Measurements from ENCODE around the gene DNMT3L. TPM values are rescaled to one million over a fixed set of nuclear protein-coding genes. Genes with fewer than 3 reads are reported as not detected.

The DNMT3L gene
- total and polyA plus RNA-seq, 4 donors, result 0.18 to 0.99 (median 0.25) TPM; not detected in 1

- 90% methylated on average over 24 of the region's 24 CpGs for WGBS
- Histone ChIP-seq H3K4me3 (ENCODE audit: low read depth in 1 of 3, low read length in 3 of 3) (no peak overlapping the region), H3K27ac (ENCODE audit: low read depth in 1 of 2, low read length in 2 of 2) (no peak overlapping the region), H3K9ac (ENCODE audit: low read depth in 1 of 2, low read length in 2 of 2) (no peak overlapping the region), H3K9me3 (ENCODE audit: control insufficient read depth in 4 of 4, low read length in 3 of 4) (no peaks in the 10 kb centered on the region), H3K27me3 (ENCODE audit: control insufficient read depth in 4 of 4, insufficient read depth in 4 of 4, low read length in 3 of 4) (no peaks in the 10 kb centered on the region), H3K36me3 (ENCODE audit: control insufficient read depth in 4 of 4, insufficient read depth in 3 of 4, low read depth in 1 of 4, low read length in 3 of 4) (no peaks in the 10 kb centered on the region), H3K4me1 (ENCODE audit: control insufficient read depth in 4 of 4, insufficient read depth in 4 of 4, low read length in 3 of 4) (no peaks in the 10 kb centered on the region)
- DNase-seq (ENCODE audit: low spot score), result no peak
- no peak for TF ChIP-seq SP1 (IDR thresholded peaks at IDR 0.05)
- no peak for TF ChIP-seq YY1 (IDR thresholded peaks at IDR 0.05)
- TF ChIP-seq FOXA2 (IDR thresholded peaks at IDR 0.05), result no peak
- no peak for TF ChIP-seq REST (IDR thresholded peaks at IDR 0.05)
- no peak for TF ChIP-seq NR2F2 (IDR thresholded peaks at IDR 0.05)
- TF ChIP-seq JUND (IDR thresholded peaks at IDR 0.05), result no peak
- TF ChIP-seq MAX (IDR thresholded peaks at IDR 0.05), result no peak
- no peak for TF ChIP-seq RAD21 (IDR thresholded peaks at IDR 0.05)
- no peak for TF ChIP-seq ATF3 (IDR thresholded peaks at IDR 0.05)
- TF ChIP-seq RXRA (IDR thresholded peaks at IDR 0.05), result no peak
- TF ChIP-seq EGR1 (IDR thresholded peaks at IDR 0.05; ENCODE audit: low read depth in 2 of 2), result no peak
- TF ChIP-seq TAF1 (conservative IDR thresholded peaks at IDR 0.05), result no peak
- no peak for TF ChIP-seq HNF4A (conservative IDR thresholded peaks at IDR 0.05)
- no peak for TF ChIP-seq GABPA (IDR thresholded peaks at IDR 0.05 in 1 of 2, conservative IDR thresholded peaks at IDR 0.05 in 1 of 2)
These were observed 27.8 kb upstream of the DNMT3L start for GRCh38 chr21:44289381-44290010.

- Histone ChIP-seq H3K4me1 (ENCODE audit: control insufficient read depth in 4 of 4, insufficient read depth in 4 of 4, low read length in 3 of 4) (no peaks in the 10 kb centered on the region), H3K27ac (ENCODE audit: low read depth in 1 of 2, low read length in 2 of 2) (no peak overlapping the region), H3K9ac (ENCODE audit: low read depth in 1 of 2, low read length in 2 of 2) (no peak overlapping the region), H3K4me3 (ENCODE audit: low read depth in 1 of 3, low read length in 3 of 3) (no peak overlapping the region), H3K36me3 (ENCODE audit: control insufficient read depth in 4 of 4, insufficient read depth in 3 of 4, low read depth in 1 of 4, low read length in 3 of 4) (no peaks in the 10 kb centered on the region), H3K27me3 (ENCODE audit: control insufficient read depth in 4 of 4, insufficient read depth in 4 of 4, low read length in 3 of 4) (no peaks in the 10 kb centered on the region), H3K9me3 (ENCODE audit: control insufficient read depth in 4 of 4, low read length in 3 of 4) (no peaks in the 10 kb centered on the region)
- TF ChIP-seq REST (IDR thresholded peaks at IDR 0.05), result no peak
- TF ChIP-seq CTCF (IDR thresholded peaks at IDR 0.05; ENCODE audit: low read depth, low read length, missing input control), result no peak
- no peak for TF ChIP-seq JUND (IDR thresholded peaks at IDR 0.05)
- TF ChIP-seq FOXA2 (IDR thresholded peaks at IDR 0.05), result no peak
- 94% methylated on average over 23 of the region's 23 CpGs for WGBS
- no peak for DNase-seq (ENCODE audit: low spot score)
These were observed 26.8 kb upstream of the DNMT3L start for GRCh38 chr21:44288251-44289110.

All from liver (tissue), 9 donors.